Hematopoietic multipotent progenitor cell treated with erythropoietin and hydrocortisone succinate and interleukin-3 and kit ligand, for 17 days (in vitro differentiated cells): ENCODE results near the gene GNPTAB.
A peak's percentile ranks its signal among the peaks of the same experiment; 100 is the strongest.
"Not testable (repeated sequence)": the region's sequence is repeated elsewhere in the genome, so short reads cannot be mapped to it uniquely, and the experiment has no call there.

Source experiments
- DNase-seq: peaks from one replicate; pipeline ENCODE4 v3.0.0-alpha.2; 2015; ENCODE audit warnings: low spot score

GNPTAB gene

DNA sequence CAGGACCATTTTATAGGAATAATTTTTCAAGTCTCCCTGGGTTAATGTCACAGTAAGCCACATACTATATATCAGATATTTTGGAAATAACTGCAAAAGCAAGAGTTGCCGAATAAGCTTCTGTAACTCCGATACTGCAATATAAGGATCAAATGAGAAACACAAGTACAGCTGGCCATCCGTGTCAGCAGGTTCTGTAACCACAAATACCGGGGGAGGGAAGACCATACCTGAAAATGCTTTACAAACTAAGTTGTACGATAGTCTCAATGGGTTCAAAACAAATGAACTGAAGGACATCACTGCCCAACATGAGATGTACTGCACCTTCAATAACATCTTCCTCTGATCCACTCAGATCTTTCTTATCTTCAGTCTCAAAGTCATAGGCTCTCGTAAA, 93.3 kb downstream of the GNPTAB start:
- DNase-seq: no peak

DNA sequence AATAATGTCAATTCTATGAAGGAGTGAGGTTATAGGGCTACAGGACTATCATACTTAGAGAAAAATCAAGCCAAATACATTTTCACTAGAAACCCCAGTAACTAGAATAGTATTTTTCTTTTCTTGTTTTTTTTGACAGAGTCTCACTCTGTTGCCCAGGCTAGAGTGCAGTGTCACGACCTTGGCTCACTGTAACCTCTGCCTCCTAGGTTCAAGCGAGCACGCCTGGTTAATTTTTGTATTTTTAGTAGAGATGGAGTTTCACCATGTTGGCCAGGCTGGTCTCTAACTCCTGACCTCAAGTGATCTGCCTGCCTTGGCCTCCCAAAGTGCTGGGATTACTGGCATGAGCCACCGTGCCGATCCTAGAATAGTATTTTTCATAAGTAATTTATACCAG, 96.3 kb downstream of the GNPTAB start:
- not testable (repeated sequence) for DNase-seq

DNA sequence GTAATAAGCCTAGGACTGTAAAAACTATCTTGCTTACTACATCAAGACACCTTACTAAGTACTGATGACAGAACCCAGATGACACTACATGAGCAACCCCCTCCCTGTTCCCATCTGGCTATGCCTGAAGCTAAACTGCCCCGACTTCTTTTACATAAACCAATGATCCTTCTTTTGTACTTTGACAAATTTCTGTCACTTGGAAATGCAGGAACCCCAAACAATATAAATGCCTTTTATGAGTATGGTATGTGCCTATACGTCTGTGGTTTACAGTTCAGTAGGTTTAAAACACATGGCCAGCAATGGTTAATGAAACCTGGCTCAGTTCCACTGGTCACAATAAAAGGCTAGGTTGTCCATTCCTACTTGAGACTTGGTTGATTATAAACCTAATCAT, 97.6 kb downstream of the GNPTAB start:
- no peak for DNase-seq

DNA sequence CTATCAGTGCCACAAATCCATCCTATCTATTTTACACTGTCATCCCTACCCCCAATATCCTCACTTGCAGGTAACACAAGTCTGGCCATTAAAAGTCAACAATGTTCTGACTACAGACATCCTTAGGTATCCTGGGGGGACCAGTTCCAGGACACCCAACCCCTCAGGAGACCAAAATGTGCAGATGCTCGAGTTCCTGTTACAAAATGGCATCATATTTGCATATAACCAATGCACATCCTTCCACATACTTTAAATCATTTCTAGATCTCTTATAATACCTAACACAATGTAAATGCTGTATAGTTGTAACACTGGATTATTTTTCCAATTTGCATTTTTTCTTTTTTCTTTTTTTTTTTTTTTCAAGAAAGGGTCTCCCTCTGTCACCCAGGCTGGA, 98.4 kb downstream of the GNPTAB start:
- no peak for DNase-seq

DNA sequence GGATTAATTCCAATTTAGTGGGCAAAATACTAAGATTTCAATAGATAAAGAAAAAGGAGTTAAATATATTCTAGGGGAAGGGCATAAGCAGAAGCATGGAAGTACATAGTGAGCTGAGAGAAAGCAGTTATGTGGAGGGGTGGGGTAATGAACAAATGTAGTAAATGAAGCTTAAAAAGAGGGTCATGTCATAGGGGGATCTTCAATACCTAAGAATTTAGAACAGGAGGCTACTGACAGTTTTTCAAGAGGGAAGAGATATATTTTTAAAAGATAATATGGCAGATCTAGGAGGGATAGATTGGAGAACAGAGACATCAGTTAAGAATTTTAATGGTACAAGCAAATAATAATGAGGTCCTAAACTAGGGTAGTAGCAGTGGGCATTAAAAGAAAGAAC, 100.9 kb downstream of the GNPTAB start:
- no peak for DNase-seq

DNA sequence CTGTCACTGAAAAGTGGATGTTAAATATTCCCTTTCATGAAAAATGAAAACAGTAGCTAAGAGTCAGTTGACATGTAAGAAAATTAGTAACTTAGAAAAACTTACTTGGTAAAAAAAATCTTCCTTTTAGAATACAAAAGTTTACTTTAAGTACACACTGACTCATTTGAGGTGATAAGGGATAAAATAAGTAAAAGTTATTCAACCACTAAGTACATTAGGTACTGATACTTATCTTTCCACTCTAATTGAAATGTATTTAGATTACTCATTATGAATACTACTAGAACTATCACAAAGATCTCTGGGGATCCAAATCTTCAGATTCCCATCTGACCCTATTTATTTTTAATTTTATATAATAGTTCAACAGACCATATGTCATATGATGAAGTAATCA, 103.7 kb downstream of the GNPTAB start:
- DNase-seq: no peak

DNA sequence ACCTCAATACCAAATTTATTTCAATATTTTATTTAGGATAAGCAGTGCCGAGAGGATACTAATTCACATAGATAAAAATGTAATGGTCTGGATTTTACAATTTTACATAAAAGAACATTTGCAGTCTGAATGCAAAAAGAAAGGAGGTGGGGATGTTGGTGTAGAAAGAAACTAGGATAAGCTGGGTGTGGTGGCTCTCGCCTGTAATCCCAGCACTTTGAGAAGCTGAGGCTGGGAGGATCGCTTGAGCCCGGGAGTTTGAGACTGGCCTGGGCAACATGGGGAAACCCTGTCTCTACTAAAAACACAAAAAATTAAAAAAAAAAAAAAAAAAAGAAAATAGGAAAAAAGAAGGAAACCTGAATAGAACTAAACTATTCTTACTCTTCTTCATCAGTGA, 108.4 kb downstream of the GNPTAB start:
- DNase-seq: no peak

DNA sequence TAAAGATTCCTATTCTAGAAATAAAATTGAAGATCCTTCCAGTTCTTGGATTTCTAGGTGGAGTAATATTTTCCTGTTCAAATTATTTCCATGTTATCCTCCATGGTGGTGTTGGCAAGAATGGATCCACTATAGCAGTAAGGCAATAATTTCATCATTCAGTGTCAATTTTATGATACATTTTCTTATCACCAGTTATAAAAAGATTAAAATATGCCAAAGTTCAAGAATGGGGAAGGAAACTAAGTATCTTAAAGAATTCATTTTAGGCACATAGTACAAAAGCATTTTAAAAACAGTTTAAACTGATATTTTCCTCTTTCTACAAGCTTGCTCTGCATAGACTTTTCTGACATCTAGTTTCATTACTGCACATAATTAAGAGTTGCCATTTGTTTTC, 110.6 kb downstream of the GNPTAB start:
- DNase-seq: no peak

DNA sequence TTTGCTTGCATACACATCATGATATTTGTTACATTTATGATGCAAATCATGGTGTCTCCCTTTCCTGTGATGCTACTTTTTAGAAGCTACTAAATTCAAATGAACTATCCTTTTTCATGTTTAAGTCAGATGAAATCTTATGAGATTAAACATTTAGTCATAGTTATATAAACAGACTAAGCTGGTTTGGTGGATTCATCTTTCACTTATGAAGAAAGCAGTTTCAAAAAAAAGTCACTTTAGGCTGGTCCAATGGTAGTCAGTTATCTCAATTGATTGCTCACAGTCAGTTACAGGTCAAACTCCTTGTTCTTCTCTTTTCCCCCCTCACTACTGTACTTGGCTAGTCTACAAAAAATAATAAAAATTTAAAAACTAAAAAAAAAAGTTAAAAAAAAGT, 111.2 kb downstream of the GNPTAB start:
- no peak for DNase-seq

DNA sequence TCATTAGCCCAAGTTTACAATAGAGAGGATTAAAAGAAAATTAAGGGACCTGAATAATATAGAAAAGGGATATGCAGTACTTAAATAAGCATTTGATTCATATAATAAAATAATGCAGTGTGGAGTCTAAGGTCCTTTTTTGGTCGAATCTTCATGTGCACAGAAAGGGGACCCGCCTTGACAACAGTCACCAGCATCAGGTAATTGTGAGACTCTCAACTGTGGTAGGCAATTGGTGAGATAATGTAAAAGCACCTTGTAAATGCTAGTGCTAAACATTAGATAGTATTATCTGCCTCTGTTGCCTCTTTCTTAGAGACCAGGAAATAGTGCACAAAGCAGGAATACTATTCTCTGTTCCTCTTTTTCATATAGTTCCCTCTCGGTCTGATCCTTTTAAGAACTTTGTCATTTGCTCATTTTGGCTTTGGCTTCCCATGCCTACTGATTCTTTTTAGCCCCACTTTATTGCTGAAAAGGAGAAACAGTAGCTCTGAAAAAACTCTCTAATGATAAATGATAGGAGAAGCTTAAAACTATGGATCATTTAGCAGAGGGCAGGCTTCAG, 115.8 kb downstream of the GNPTAB start:
- no peak for DNase-seq

DNA sequence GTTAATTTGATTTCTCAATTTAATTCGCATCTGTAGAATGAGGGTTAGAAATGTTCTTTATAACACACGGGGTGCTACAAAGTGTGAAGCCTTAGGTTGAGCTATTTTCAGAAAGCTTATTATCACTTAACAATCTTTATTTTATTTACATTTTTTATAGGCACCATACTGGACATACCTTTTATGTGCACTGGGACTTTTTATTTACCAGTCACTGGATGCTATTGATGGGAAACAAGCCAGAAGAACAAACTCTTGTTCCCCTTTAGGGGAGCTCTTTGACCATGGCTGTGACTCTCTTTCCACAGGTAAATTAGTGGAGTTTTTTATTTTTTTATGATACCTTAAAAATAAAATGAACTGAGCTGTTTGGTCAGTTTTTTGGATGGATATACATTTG, 116.8 kb downstream of the GNPTAB start:
- no peak for DNase-seq

DNA sequence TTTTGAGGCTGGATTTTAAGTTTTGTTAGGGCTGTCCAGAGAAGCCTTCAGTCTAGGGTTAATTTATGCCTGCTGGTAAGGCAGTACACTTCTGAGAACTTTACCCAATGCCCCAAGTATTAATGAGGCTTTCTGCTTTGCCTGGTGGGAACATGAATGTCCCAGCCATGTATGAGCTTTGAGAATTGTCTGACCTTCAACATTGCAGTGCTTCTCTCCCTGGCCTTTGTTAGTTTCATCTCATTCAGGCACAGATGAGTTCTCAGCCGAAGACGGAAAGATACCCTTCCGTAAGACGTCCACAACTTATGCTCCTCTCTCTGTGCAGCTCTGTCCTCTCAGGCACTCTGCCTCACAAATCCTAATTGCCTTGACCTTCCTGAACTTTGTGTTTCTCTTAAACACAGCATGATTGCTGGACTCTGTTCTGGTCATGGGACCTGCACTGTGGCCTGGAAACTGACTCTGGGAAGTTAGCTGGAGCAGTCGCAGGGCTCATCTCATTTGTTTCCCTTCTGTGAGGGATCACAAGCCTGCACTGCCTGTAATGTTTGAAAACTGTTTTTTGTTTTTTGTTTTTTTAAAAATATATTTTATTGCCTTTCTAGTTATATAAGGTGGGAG, 117.6 kb downstream of the GNPTAB start:
- no peak for DNase-seq

DNA sequence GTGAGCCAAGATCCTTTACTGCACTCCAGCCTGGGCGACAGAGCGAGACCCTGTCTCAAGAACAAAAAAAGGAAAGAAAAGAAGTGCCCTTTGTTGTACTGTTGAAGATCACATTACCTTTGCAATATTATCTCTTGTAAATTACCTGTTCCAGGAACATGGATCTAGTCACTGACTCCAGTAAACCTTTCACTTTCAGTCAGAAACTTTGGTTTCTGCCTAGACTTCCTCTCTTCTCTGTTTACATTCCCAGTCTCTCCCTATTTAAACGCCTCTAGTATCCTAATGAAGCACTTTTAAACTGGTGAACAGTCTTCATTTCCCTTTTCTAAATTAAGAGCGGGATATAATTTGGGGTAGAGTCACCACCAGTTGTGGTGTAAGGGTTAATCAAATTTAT, 120.5 kb downstream of the GNPTAB start:
- DNase-seq: no peak

DNA sequence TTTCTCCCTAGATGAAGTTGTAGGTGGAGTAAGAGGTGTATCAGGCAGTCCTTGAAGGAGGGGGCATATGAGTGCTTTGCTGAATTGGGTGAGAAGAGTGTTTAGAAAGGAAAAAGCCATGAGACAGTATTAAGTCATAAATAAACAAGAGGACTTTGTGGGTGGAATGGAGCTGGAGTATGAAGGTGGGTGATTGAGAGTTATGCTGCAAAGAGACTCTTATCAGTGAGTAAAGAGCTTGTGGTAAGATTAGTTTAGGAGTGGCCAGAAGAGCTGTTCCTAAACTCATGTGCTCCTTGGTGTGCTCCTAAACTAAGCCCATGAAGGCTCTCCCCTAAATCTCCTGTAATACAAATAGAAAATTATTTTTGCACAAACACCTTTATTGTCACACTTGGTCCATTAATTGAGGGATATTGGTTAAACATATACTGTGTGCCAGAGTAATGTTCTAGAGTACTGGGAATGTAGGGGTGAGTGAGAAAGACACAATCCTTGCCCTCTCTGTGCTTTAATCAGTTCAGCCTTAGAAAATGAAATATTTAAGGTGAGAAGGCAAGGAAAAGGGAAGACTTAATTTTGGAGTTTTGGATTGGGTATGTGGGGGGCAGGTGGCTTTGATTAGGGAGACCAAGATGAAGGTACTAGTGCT, 123.5 kb downstream of the GNPTAB start:
- DNase-seq: peak; percentile 31

DNA sequence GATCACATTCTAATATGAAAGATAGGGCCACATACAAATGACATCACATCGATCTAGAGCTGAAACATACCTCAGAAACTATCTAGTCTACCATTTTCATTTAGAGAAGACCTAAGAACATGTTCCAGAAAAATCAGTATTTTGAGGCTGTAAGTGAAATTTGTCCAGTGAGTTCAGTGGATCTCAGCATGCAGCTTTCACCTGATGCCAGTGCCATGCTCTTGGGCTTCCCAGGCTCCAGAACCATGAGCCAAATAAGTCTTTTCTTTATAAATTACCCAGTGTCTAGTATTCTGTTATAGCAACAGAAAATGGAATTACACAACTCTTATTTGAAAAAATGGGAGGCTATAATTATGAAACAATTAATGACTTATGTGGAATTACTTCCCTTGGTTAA, 124.4 kb downstream of the GNPTAB start:
- DNase-seq: no peak

DNA sequence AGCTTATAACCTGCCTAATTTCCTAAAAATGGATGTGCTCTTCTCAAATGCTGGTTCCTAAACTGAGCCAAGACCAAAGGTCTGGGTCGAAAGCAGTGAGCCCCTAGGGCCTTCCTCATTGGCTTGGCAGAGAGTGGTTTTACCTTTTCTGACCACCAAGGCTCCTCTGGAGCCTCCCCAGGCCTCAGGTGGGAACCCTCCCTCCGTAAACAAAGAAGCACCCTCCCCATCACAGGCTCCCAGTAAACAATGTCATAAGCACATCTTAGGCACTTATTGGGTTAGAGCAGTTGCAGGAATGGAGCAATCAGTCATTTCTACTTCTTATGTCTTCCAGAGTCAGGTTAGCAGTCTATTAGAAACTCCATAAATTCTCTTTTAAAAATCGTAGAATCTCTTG, 127.3 kb downstream of the GNPTAB start:
- DNase-seq: no peak

DNA sequence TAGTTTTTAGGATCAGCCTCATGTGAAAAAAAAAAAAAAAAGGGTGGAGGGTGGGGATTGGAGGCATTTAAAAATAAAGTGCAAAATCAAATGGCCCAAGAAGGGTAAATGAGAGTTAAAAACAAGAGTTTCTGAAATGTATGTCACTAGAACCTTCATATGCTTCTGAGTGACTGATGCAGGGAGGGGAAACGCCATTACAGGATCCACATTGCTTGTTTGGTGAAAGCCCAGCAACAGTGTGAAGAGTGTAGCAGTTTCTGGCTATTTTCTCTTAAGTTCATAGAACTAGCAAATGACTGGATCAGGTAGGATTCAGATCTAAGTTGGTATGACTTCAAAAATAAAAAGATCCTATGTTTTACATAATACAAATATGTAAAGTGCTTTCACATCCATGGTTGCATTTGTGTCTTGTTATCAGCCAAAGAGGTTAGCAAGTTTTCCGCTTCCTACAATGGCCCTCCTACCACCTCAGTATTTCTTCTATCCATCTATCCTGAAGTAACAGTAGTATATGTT, 130.4 kb downstream of the GNPTAB start:
- peak; percentile 27 for DNase-seq

DNA sequence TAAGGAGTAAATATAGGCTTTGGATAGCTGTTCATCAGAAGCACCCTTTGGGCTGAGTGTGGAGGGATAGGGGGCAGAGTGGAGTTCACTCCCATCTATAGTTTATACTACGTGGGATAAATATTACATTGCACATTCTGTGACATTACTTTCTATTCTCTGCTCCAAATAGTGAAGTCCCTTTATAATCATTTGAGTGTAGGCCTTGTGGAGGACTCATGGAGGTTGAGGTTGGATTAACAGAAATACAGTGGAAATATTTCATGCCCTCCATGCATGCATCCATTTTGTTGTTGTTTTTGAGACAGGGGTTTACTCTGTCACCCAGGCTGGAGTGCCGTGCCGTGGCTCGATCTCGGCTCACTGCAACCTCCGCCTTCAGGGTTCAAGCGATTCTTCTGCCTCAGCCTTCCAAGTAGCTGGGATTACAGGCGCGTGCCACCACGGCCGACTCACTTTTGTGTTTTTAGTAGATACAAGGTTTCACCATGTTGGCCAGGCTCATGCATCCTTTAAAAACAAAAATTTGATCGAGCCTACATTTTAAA, 131.9 kb downstream of the GNPTAB start:
- peak; percentile 69 for DNase-seq

DNA sequence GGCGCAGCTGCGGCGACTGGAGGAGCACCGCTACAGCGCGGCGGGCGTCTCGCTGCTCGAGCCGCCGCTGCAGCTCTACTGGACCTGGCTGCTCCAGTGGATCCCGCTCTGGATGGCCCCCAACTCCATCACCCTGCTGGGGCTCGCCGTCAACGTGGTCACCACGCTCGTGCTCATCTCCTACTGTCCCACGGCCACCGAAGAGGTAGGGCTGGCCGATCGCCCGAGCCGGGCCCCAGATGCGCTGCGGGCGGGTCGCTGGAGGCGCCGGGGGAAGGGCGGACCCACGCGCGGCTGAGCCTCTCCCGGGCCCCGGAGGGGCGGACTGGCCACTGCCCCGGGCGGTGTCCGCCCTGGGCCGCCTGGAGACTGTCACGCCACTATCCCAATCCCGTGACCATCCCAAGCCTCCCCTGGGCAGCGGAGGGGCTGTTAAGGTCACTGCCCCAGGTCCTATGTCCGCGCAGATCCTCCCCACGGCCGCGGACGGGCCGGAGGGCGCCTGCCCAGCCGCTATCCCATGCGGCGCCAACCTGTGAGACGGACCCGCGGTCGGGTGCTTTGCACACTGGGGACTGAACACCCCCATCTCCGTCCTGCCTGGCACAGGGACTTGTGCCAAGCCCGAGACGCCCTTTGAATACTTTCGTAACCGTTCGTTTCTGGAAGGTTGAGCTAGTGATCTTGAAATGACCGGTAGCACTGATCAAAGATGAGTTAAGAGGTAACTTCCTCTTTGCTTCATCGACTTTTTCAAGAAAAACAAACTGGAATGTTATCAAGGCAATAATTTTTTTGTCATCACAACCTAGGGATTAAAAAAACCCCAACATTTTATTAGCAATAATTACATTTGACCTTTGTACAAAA, 132.6 kb downstream of the GNPTAB start:
- DNase-seq: peak; percentile 70

DNA sequence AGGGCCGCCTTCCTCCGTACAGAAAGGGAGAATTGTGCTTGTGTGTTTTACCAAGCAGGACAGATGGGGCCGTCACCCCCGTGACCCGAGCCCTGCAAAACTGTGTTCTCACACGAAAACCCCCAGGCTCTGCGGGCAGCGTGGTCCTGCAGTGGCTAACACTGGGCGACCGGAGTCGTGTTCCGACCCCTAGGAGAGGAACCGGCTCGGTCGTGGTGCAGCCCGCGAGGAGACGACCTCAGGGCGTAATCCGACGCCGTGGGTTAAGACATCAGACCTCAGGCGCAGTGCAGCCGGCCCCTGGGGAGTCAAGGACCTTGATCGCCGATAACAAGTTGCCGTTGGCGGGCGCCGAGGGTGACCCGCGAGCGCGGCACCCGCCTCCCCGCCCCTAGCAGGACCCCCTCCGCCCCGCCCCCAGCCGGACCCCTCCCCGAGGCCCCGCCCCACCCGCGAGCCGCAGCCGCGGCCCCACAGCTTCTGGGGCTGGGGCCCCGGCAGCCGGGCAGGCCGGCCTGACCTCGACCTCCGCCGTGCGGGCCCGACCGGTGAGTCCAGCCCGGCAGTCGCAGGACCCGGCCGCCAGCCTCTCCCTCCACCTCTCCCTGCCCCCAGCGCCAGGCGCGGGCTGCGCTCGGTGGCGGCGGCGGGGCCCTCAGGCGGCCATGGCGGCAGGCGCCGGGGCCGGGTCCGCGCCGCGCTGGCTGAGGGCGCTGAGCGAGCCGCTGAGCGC, 133.4 kb downstream of the GNPTAB start, which contains the start of gene CHPT1:
Gene CHPT1 (plus strand): TSS at position 444 of the 733 bp plus-strand sequence. CDS start 222 bp downstream, at position 666.
- peak; percentile 78 for DNase-seq
